Measurements from ENCODE around the gene FHDC1. TPM values are rescaled to one million over a fixed set of nuclear protein-coding genes. Genes with fewer than 3 reads are reported as not detected.

The FHDC1 gene
- total RNA-seq, 2 experiments from 2014 or later = 0.06 to 0.08 TPM

DNA sequence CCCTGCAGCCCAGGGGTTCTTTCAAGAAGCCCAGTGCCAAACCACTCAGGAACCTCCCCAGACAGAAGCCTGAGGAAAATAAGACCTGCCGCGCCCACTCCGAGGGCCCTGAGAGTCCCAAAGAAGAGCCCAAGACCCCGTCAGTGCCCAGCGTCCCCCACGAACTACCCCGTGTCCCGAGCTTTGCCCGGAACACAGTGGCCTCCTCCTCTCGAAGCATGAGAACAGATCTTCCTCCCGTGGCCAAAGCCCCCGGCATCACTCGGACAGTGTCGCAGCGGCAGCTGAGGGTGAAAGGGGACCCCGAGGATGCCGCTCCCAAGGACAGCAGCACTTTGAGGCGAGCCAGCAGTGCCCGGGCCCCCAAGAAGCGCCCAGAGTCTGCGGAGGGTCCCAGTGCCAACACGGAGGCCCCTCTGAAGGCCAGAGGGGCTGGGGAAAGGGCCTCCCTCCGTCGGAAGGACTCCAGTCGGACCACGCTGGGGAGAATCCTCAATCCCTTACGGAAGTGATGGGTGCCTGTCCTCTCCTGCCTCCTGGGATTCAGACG, 40.2 kb downstream of the FHDC1 start:
- DNase-seq = no peak
- H3K4me3 Mint-ChIP-seq = no peak overlapping the region
- H3K27me3 Mint-ChIP-seq = no peaks in the 10 kb centered on the region
- no peaks in the 10 kb centered on the region for H3K4me1 Mint-ChIP-seq
- H3K9me3 Mint-ChIP-seq = no peaks in the 10 kb centered on the region
- H3K27ac Mint-ChIP-seq = no peak overlapping the region
- no peaks in the 10 kb centered on the region for H3K36me3 Mint-ChIP-seq

GRCh38 chr4:152979731-152980330, 43.7 kb downstream of the FHDC1 start:
- H3K4me1 Mint-ChIP-seq = no peaks in the 10 kb centered on the region
- H3K36me3 Mint-ChIP-seq = no peaks in the 10 kb centered on the region
- H3K27me3 Mint-ChIP-seq = no peaks in the 10 kb centered on the region
- no peaks in the 10 kb centered on the region for H3K9me3 Mint-ChIP-seq
- no peak overlapping the region for H3K4me3 Mint-ChIP-seq
- H3K27ac Mint-ChIP-seq = no peak overlapping the region
- no peak for DNase-seq

- no peaks in the 10 kb centered on the region for H3K9me3 Mint-ChIP-seq
- no peak overlapping the region for H3K4me3 Mint-ChIP-seq
- no peak overlapping the region for H3K27ac Mint-ChIP-seq
- no peaks in the 10 kb centered on the region for H3K36me3 Mint-ChIP-seq
- no peaks in the 10 kb centered on the region for H3K4me1 Mint-ChIP-seq
- DNase-seq = no peak
- no peaks in the 10 kb centered on the region for H3K27me3 Mint-ChIP-seq
Measured at GRCh38 chr4:152981278-152981677, 45.2 kb downstream of the FHDC1 start.

- no peaks in the 10 kb centered on the region for H3K36me3 Mint-ChIP-seq
- H3K4me3 Mint-ChIP-seq = no peak overlapping the region
- DNase-seq = no peak
Measured at GRCh38 chr4:152981842-152982241, 45.7 kb downstream of the FHDC1 start.

DNA sequence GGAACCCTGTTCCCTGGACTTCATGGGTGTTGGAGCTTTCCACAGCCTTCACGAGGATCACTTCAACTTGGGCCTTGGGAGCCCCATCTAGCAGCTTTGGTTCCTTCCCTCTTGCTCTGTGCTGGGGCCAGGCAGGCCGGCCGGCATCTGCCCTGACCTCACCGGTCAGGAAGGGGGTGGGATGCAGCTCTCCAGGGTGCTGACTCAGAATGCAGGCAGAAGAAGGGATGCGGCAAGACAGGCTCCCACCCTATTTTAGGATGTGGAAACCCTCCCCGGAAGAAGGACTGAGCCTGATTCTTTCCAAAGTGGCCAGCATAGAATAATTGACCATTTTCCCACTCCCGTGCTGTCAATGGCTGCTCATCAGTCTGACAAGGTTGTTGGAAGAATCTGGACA, 47.1 kb downstream of the FHDC1 start:
- Mint-ChIP-seq H3K27ac (no peak overlapping the region), H3K36me3 (no peaks in the 10 kb centered on the region), H3K4me3 (no peak overlapping the region), H3K27me3 (no peaks in the 10 kb centered on the region), H3K4me1 (no peaks in the 10 kb centered on the region), H3K9me3 (no peaks in the 10 kb centered on the region)
- DNase-seq = no peak

More at GRCh38 chr4:152981842-152982241, 45.7 kb downstream of the FHDC1 start:
- H3K9me3 Mint-ChIP-seq = no peaks in the 10 kb centered on the region
- no peaks in the 10 kb centered on the region for H3K27me3 Mint-ChIP-seq
- H3K4me1 Mint-ChIP-seq = no peaks in the 10 kb centered on the region
- H3K27ac Mint-ChIP-seq = no peak overlapping the region

DNA sequence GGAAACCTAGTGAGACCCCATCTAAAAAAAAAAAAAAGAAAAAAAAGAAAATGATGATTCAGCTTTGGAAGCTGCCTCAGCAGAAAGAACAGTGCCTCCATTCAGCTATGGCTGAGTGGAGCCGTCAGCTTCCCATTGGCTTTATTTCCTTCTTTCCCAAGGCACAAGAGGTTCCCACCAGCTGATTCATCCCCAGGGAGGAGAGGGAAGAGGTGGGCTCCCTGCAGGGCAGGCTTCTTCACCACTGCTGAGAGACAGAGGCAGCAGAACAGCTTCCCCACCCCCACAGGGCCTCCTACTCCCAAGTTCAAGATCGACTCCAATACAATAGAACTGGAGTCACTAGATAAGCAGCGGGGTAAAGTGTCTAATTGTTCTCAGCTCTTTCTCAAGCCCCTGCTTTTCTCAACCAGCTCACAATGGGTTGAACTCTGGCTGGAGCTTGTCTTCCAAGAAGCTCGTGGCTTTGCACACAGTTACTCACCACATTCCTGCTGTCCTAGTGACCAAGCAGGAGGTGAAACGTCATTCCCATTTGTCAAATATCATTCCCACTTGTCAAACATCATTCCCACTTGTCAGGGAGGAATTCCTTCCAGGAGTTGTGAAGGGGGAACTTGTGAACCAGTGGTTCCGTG, 47.8 kb downstream of the FHDC1 start:
- no peaks in the 10 kb centered on the region for H3K9me3 Mint-ChIP-seq
- H3K36me3 Mint-ChIP-seq = no peaks in the 10 kb centered on the region
- H3K4me3 Mint-ChIP-seq = no peak overlapping the region
- no peaks in the 10 kb centered on the region for H3K27me3 Mint-ChIP-seq
- H3K4me1 Mint-ChIP-seq = no peaks in the 10 kb centered on the region
- H3K27ac Mint-ChIP-seq = no peak overlapping the region
- DNase-seq = no peak

- no peaks in the 10 kb centered on the region for H3K27me3 Mint-ChIP-seq
- no peak overlapping the region for H3K27ac Mint-ChIP-seq
- H3K9me3 Mint-ChIP-seq = no peaks in the 10 kb centered on the region
- no peaks in the 10 kb centered on the region for H3K4me1 Mint-ChIP-seq
- no peaks in the 10 kb centered on the region for H3K36me3 Mint-ChIP-seq
- no peak for DNase-seq
- H3K4me3 Mint-ChIP-seq = no peak overlapping the region
Measured at GRCh38 chr4:152988721-152989553, 52.8 kb downstream of the FHDC1 start.

GRCh38 chr4:152989554-152989970, 53.4 kb downstream of the FHDC1 start:
- H3K4me1 Mint-ChIP-seq = no peaks in the 10 kb centered on the region
- H3K27ac Mint-ChIP-seq = no peak overlapping the region
- H3K27me3 Mint-ChIP-seq = no peaks in the 10 kb centered on the region
- no peaks in the 10 kb centered on the region for H3K9me3 Mint-ChIP-seq
- no peak overlapping the region for H3K4me3 Mint-ChIP-seq
- no peaks in the 10 kb centered on the region for H3K36me3 Mint-ChIP-seq
- no peak for DNase-seq

- no peaks in the 10 kb centered on the region for H3K4me1 Mint-ChIP-seq
- DNase-seq = no peak
Measured at GRCh38 chr4:152990471-152991131, 54.5 kb downstream of the FHDC1 start.

DNA sequence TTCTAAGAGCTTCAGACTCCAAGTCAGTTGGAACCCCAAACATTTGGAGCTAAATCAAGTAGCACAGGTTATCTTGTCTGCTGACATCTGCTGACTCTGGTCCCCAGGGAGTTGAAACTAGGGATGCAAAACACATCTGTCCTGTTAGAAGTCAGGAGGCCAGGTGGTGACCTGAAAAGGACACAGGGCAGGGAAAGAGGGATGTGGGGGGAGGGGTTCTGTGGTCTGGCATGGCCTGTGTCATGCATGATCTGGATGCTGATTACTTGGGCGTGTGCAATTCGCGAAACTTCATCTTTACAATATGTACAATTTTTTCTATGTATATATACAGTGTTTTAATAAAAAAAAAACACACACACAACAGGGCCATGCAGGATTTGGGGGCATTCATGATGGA, 55.3 kb downstream of the FHDC1 start:
- H3K4me3 Mint-ChIP-seq = no peak overlapping the region
- H3K27me3 Mint-ChIP-seq = no peaks in the 10 kb centered on the region
- H3K9me3 Mint-ChIP-seq = no peaks in the 10 kb centered on the region
- no peaks in the 10 kb centered on the region for H3K4me1 Mint-ChIP-seq
- H3K36me3 Mint-ChIP-seq = no peaks in the 10 kb centered on the region
- H3K27ac Mint-ChIP-seq = no peak overlapping the region
- DNase-seq = no peak

More at GRCh38 chr4:152990471-152991131, 54.5 kb downstream of the FHDC1 start:
- Mint-ChIP-seq H3K27me3 (no peaks in the 10 kb centered on the region), H3K27ac (no peak overlapping the region), H3K4me3 (no peak overlapping the region), H3K9me3 (no peaks in the 10 kb centered on the region), H3K36me3 (no peaks in the 10 kb centered on the region)

GRCh38 chr4:152992027-152992426, 55.9 kb downstream of the FHDC1 start:
- no peaks in the 10 kb centered on the region for H3K4me1 Mint-ChIP-seq
- no peaks in the 10 kb centered on the region for H3K36me3 Mint-ChIP-seq
- no peaks in the 10 kb centered on the region for H3K9me3 Mint-ChIP-seq
- H3K27ac Mint-ChIP-seq = no peak overlapping the region
- no peaks in the 10 kb centered on the region for H3K27me3 Mint-ChIP-seq
- no peak for DNase-seq
- no peak overlapping the region for H3K4me3 Mint-ChIP-seq

GRCh38 chr4:152992466-152992865, 56.3 kb downstream of the FHDC1 start:
- Mint-ChIP-seq H3K27ac (no peak overlapping the region), H3K27me3 (no peaks in the 10 kb centered on the region), H3K4me1 (no peaks in the 10 kb centered on the region), H3K9me3 (no peaks in the 10 kb centered on the region), H3K4me3 (no peak overlapping the region), H3K36me3 (no peaks in the 10 kb centered on the region)
- no peak for DNase-seq

DNA sequence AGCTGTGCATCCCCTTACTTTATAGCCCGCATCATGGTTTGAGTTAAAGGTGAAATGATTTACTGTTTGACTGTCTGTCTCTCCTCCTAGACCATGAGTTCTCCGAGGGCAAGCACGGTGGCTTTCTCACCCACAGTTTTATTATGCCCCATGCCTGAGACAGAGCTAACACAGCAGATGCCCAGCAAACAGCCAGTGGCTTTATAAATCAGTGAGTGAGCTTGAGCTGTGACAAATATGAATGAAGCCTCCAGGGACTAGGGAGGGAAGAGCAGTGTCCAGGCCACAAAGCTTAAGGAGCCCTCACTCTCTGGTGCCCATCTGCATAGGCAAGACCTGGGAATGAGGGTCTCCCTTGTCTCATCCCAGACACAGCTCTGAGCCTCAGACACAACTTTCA, 57.9 kb downstream of the FHDC1 start:
- Mint-ChIP-seq H3K27me3 (no peaks in the 10 kb centered on the region), H3K9me3 (no peaks in the 10 kb centered on the region), H3K4me1 (no peaks in the 10 kb centered on the region), H3K27ac (no peak overlapping the region), H3K4me3 (no peak overlapping the region), H3K36me3 (no peaks in the 10 kb centered on the region)
- DNase-seq = no peak

- no peak for DNase-seq
- Mint-ChIP-seq H3K27me3 (no peaks in the 10 kb centered on the region), H3K4me3 (no peak overlapping the region), H3K27ac (no peak overlapping the region), H3K9me3 (no peaks in the 10 kb centered on the region), H3K36me3 (no peaks in the 10 kb centered on the region), H3K4me1 (no peaks in the 10 kb centered on the region)
Measured at GRCh38 chr4:152996111-152996571, 60.0 kb downstream of the FHDC1 start.

DNA sequence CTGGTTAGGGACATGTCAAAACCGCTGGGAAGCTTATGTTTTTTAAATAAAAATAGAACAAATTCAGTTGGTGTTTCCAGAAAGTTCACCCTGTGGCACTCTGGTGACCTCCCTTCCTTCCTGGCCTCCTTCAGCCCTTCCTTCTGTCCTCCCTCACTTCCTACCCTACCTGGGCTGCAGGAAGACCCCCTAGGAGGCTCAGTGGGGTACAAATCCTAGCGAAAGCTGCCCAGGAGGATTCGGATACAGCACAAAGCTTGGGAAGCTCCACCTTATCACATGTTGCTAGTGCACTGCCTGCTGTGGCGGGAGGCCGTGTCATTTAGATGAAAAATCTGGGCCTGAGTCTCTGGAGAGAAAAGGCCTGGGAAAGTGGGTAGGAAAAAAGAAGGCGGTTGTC, 60.5 kb downstream of the FHDC1 start:
- Mint-ChIP-seq H3K4me3 (no peak overlapping the region), H3K27me3 (no peaks in the 10 kb centered on the region), H3K27ac (no peak overlapping the region), H3K9me3 (no peaks in the 10 kb centered on the region), H3K36me3 (no peaks in the 10 kb centered on the region), H3K4me1 (no peaks in the 10 kb centered on the region)
- no peak for DNase-seq
